HEK293T (cell line): ENCODE data around the gene DRD2.

Experiments
- BHLHE40 ChIP-seq: fragments of 450-650 bp; IDR thresholded peaks from 2 replicates; pipeline ENCODE4 v1.6.1; 2016; ENCODE audit warnings: mild to moderate bottlenecking, moderate library complexity, borderline replicate concordance
- CTBP1 ChIP-seq: fragments of 450-650 bp; IDR thresholded peaks from 2 replicates; pipeline ENCODE4 v1.6.1; 2016; ENCODE audit warnings: borderline replicate concordance
- FOXK2 ChIP-seq: fragments of 450-650 bp; IDR thresholded peaks from 2 replicates; pipeline ENCODE4 v1.6.1; 2016; ENCODE audit warnings: mild to moderate bottlenecking
- FOXM1 ChIP-seq: fragments of 450-650 bp; IDR thresholded peaks from 2 replicates; pipeline ENCODE4 v1.6.1; 2017; ENCODE audit warnings: mild to moderate bottlenecking, borderline replicate concordance
- HDGF ChIP-seq: fragments of 450-650 bp; IDR thresholded peaks from 2 replicates; pipeline ENCODE4 v1.6.1; 2017; ENCODE audit warnings: antibody characterized with exemption, borderline replicate concordance
- LEF1 ChIP-seq: fragments of 450-650 bp; IDR thresholded peaks from 2 replicates; pipeline ENCODE4 v1.6.1; 2017; ENCODE audit warnings: mild to moderate bottlenecking, borderline replicate concordance
- SP1 ChIP-seq: fragments of 450-650 bp; IDR thresholded peaks from 2 replicates; pipeline ENCODE4 v1.6.1; 2017
- SUZ12 ChIP-seq: fragments of 450-650 bp; IDR thresholded peaks from 2 replicates; pipeline ENCODE4 v1.6.1; 2016; ENCODE audit warnings: mild to moderate bottlenecking
- TARDBP ChIP-seq: fragments of 450-650 bp; IDR thresholded peaks from 2 replicates; pipeline ENCODE4 v1.6.1; 2016
- ZNF384 ChIP-seq: fragments of 450-650 bp; IDR thresholded peaks from 2 replicates; pipeline ENCODE4 v1.6.1; 2016

DNA sequence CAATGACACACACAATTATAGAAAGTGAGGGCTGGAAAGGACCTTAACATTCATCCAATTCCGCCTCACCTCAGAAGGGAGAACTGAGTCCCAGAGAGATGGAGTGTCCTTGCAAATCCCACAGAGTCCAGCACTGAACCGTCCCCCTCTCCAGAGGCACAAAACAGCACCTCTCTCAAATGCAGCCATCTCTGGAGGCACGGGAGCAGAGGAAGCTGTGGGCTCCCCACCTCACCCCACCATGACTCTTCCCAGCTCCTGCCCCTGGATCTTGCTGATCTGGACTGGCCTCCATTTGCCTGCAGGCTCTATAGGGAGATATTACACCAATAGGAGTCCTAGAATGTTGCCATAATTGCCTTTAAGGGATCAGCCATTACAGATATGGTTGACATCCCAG is 1.4 kb upstream of the DRD2 start:
- TF ChIP-seq SP1 (no peak), HDGF (no peak), SUZ12 (no peak), BHLHE40 (no peak), CTBP1 (no peak), LEF1 (no peak), FOXM1 (no peak), FOXK2 (no peak), TARDBP (no peak), ZNF384 (no peak)
